ENCODE data around the gene TPK1.

- TF ChIP-seq POLR2AphosphoS5 (IDR thresholded peaks at IDR 0.05) = no peak
- TF ChIP-seq, protein P1, sequence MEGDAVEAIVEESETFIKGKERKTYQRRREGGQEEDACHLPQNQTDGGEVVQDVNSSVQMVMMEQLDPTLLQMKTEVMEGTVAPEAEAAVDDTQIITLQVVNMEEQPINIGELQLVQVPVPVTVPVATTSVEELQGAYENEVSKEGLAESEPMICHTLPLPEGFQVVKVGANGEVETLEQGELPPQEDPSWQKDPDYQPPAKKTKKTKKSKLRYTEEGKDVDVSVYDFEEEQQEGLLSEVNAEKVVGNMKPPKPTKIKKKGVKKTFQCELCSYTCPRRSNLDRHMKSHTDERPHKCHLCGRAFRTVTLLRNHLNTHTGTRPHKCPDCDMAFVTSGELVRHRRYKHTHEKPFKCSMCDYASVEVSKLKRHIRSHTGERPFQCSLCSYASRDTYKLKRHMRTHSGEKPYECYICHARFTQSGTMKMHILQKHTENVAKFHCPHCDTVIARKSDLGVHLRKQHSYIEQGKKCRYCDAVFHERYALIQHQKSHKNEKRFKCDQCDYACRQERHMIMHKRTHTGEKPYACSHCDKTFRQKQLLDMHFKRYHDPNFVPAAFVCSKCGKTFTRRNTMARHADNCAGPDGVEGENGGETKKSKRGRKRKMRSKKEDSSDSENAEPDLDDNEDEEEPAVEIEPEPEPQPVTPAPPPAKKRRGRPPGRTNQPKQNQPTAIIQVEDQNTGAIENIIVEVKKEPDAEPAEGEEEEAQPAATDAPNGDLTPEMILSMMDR (IDR thresholded peaks at IDR 0.05) = no peak
- TF ChIP-seq POLR2A (IDR thresholded peaks at IDR 0.05) = no peak
- no peak for TF ChIP-seq EP300 (IDR thresholded peaks at IDR 0.05)
These were observed 346.9 kb downstream of the TPK1 start for GRCh38 chr7:144488977-144489376.

Measured in gastroesophageal sphincter (tissue), 3 donors.